Measurements from ENCODE around the gene OR2T27.
"Not testable (repeated sequence)": the region's sequence is repeated elsewhere in the genome, so short reads cannot be mapped to it uniquely, and the experiment has no call there.

The OR2T27 gene

DNA sequence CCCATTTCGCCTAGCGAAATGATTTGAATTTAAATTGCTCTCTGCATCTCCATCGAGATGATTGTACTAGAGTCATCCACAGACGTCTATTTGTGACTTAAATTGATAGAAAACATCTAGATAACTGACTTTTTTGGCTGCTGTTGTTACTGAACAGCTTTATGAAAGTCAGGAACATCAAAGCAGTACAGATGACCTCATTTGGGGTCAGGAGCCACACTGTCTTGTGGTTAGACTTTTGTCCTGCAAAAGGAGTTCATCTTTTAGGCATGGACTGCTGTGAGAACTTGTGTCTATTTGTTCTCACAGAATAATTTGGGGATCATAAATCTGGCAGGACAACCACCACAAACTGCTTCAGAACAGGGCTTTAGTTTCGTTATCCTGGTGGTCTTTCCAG, 15.7 kb downstream of the OR2T27 start:
- not testable (repeated sequence) for DNase-seq

DNA sequence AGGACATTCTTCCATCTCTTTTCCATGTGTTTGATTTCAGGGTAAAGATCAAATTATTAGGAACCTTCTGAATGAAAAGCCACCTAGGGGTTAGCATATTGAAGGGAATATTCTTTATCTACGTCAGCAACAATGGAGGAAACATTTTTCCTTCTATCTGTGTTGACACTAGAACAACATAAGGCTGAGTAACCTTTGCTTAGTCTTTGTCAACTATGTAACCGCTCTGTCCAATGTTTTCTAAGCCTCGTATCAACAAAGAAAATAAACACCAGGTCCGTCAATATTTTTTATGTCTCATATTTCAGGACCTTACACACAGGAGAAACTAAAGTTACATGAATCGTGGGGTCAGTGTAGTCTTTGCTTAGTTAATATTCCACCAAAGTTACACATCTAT, 18.7 kb downstream of the OR2T27 start:
- not testable (repeated sequence) for DNase-seq

DNA sequence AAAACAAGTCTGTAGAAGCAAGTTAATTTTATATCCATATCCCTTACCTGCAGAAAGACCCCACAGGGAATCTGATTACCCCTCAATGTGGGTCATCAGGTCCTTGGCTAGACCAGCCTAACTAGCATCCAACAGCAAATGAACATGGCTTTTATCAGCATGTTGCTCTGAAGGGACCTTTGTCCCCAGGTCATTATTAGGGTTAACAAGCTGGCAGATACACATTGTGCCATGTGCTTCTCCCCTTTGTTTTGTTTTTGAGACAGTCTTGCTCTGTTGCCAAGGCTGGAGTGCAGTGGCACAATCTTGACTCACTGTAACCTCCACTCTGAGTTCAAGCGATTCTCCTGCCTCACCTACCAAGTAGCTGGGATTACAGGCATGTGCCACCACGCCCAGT, 20.3 kb downstream of the OR2T27 start, which contains the start of gene OR2T11:
Gene OR2T11 (minus strand): TSS at position 101 of the 400 bp plus-strand sequence. CDS start 7,963 bp downstream, outside the sequence.
- not testable (repeated sequence) for DNase-seq

DNA sequence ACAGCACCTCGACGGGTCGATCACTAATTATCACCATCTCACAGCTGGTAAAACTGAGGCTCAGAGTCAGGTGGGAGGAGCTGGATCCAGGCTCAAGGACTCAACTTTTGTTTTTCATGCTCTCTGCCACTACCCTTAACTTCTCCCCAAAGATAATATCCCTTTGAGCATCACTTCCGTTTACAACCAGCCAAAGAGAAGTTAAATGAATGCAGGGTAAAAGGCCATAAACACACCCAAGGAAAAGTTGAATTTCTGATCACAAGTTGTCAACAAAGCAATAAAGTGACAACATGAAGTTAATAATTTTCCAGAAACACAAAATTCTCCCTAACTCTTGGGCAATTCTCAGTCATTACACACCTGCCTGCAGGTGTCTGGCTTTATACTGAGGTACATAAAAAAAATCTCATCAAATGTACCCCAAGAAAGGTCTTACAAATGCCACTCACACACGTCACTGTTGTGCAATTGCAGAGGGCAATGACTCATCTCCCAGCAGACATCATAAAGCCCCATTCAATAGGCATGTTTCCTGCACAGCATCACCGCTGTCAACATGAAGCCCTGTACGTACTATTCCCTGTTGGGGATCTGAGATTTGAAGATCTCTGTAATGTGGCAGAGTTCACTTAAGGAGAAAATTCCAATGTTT, 23.8 kb downstream of the OR2T27 start:
- DNase-seq = no peak

DNA sequence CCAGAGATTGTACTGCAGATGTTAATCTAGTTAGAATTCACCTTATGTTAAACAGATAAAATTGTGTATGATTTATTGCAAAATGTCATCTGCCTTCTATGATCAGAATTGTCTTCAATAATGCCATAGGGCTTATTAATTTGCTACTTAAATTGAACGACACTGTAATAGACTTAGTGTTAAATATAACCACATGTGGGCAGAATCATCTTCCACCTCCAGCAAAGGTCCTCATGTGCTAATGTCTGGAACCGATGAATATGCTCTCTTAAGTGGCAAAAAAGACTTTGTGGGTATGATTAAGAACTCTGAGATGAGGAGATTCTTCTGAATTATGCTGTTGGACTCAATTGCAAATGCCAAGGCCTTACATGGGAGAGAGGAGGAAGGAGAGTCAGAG, 24.8 kb downstream of the OR2T27 start:
- DNase-seq = no peak

DNA sequence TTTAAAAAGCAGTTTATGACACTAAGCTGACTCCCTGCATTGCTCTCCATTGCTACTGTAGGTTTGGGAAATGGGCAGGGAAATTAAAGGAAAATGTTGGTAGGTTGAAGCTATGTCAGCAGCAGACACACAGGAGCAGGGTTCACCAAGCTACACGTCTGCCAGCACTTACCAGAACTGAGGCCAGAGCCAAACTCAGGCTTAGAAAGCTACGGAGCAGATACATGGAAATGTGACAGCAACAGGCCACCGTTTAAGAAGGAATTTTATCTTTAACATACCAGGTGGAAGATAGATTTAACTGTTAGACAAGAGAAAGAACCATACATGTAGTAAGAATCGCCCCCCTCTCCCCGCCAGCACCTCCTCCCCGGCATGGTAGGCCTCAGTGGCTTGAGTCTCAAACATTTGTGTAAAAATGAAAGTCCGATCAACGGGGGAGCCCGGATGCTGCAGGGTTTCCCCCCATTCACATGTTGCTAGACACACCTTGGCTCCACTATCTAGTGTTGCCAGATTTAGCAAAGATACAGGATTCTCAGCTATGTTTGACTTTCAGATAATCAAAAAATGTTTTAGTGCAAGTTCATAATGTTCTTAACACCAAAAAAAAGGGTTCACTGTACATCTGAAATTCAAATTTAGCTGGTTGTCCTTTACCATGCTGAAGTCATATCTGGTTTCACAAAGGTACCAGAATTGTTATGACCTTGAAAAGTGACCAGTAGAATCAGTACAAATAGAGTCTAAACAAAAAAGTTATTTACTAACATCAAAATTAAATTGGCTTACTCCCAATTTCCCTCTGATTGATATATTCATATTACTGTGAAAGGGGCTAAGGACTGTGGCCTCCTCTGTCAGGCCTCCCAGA, 27.1 kb downstream of the OR2T27 start:
- no peak for DNase-seq

DNA sequence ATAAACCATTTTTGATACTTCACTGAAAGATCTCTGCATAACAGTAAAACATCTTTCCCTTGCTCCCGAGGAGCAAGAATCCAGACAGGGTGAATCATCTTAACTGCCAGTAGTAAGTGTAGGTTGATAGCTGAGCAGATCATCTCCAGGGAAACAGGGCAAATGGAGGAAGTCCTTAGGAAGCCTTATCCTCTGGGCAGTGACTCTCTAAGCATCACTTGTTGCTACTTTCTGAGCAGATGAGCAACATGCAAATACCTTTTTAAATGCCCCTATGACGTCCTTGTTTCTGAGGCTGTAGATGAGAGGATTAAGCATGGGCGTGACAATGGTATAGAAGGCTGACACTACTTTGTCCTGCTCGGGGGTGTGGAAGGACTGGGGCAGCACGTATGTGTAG, 29.4 kb downstream of the OR2T27 start:
- DNase-seq = no peak

DNA sequence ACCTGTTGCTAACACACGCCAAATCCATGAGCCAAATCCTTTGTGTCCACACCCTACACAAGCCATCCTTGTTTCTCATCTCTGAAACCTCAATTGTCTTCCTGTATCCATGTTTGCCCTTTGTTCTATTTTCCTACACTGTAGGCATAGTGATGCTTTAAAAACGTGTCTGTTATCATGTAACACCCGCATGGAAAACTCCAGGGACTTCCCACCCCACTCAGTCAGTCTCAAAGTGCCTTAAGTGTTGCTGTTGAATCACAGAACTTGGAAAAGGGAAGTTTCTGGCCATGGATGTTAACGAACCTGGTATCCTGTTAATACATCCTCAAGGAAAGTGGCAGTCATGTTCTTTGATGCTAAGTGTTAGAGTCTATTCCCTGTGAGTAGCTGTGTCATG, 30.2 kb downstream of the OR2T27 start:
- DNase-seq = no peak

DNA sequence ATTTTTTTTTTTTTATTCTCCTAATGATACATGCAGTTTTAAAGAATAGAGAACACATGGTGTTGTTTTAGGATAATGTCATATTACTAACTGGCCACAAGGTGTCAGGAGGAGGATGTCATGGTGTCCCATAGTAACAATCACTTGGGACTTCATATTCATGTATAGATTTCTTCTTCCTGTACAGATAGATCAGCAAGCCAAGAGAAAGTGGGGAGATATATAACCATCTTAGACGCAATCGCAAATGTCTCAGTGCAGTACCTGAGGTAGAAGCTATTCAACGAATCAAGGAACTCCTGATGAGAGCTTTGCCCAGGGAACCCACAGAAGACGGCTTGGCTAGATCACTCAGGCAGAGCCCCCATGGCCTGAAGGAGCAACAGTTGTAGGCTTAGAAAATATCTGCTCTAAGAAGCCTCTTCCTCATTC, 32.7 kb downstream of the OR2T27 start:
- no peak for DNase-seq

DNA sequence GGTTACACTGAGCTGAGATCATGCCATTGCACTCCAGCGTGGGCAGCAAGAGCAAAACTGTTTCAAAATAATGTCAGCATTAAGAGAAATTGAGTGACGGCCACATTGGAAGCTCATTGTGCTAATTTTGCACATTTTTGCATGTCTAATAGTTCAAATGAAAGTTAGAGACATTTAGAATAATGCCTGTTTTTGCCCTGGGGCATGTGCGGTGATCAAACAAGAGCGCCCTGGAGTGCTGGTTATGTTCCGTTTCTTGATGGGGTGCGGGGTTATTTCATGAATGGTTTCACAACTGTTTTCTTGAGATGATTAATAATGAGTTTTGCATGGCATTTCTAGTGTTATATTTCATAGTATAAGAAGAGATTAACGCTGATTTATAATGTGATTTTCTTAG, 33.6 kb downstream of the OR2T27 start:
- DNase-seq = no peak

DNA sequence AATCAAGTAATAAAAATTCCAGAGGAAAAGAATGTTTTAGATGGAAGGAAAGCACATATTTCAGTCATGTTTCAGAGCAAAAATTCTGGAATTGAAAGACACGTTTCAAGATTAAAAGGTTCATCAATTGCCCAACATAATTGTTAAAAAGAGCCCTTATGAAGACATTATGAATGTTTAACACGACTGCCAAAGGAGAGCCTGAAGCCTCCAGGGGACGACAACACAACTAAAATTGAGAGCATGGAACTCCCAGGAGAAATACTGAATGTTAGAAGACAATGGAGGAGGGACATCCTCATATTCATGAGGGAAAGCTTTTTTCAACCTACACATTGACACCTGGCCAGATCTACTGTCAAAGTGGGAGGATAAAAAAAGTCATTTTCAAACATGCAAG, 36.5 kb downstream of the OR2T27 start:
- peak; percentile 28 for DNase-seq

DNA sequence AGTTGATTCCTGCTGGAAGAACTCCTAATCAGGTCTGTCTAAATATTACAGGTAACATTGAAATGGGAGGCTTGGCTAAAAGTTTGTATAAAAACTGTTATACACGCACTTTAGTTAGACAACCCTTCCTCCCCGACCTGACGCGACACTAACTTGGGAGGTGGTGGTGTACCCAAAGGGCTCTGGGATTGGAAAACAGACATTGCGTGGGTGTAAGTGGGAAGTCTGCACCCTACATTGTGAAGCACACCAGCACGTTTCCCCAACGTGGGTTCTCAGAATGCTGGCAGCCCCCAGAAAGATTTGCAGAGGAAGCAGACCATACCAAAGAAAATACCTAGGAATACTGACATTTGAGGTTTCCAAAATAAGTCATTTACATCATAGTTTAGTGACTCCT, 37.2 kb downstream of the OR2T27 start:
- DNase-seq = no peak

DNA sequence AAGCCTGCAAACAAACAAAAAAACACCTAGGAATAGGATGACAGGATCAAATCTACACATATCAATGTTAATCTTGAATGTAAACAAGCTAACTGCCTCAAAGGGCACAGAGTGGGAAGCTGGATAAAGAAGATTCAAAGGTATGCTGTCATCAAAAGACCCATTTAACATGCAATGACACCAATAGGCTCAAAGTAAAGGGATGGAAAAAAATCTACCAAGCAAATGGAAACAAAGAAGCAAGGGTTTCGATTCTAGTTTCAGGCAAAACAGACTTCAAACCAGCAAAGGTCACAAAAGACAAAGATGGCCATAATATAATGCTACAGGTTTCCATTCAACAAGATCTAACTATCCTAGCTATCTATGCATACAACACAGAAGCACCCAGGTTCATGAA, 41.6 kb downstream of the OR2T27 start:
- no peak for DNase-seq

DNA sequence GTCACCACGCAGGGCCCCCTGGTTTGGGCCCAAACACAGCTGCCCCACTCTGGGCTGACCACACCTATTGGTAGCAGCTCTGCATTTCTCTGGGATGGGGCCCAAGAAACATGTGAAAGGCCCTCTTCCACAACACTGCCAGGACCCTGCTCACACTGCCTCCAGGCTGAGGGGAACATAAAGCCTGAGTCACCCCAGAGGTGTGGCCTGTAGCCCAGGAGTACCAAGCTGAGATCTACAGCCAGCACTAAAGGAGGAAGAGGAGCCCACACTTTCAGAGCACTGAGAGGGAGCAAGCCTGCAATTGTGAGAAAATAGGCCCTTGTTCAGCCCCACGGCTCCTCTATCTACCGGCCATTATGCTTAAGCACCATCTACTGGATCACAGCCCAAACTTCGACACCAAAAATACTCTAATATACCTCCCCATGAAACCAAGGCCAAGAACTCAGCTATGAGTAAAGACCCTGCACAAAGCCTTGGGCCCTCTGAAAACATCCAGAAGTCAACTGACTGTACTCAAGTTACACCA, 43.4 kb downstream of the OR2T27 start:
- DNase-seq = no peak

DNA sequence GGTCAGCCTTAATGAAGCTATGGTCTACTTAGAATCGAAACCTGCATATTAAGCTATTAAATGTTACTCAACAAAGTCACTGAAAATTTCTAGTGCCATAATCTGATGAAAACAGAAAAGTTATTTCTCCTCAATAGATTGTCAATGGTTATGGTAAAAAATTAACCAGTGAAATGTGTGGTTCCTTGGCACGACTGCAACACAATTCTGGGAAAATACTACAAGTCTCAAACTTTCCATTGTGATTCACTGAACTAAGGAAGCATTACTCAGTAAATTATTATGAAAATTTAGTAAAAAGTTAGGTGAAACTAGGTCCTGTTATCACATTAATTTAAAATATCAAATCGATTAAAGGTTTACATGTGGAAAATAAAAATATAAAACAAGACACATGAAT, 45.0 kb downstream of the OR2T27 start:
- DNase-seq = no peak
